Sigmoid colon (tissue), 7 donors: ENCODE data around the gene OPN1SW. TPM values are rescaled to one million over a fixed set of nuclear protein-coding genes. Genes with fewer than 3 reads are reported as not detected.

Experiments used
- DNase-seq: peaks from one replicate; pipeline ENCODE4 v3.0.0-alpha.2; 2019
- H3K27ac ChIP-seq, 4 donors: fragments of 200-600 bp; sonication (generic); one replicate each; pipeline ENCODE4 v1.5.1; 2016 to 2019; ENCODE audit warnings: mild to moderate bottlenecking in 1 of 4
- H3K27me3 ChIP-seq, 3 donors: fragments of 200-600 bp; sonication (generic); one replicate each; pipeline ENCODE4 v1.5.1; 2019; ENCODE audit warnings: mild to moderate bottlenecking in 1 of 3
- H3K36me3 ChIP-seq, 4 donors: fragments of 200-600 bp; sonication (generic); one replicate each; pipeline ENCODE4 v1.5.1; 2016 to 2019
- H3K4me1 ChIP-seq, 4 donors: fragments of 200-600 bp; sonication (generic); one replicate each; pipeline ENCODE4 v1.5.1; 2017 to 2019
- H3K4me3 ChIP-seq, 4 donors: fragments of 200-600 bp; sonication (generic); one replicate each; pipeline ENCODE4 v1.5.1; 2017 to 2019; ENCODE audit warnings: mild to moderate bottlenecking in 2 of 4, moderate library complexity in 1 of 4
- H3K9me3 ChIP-seq, 4 donors: fragments of 200-600 bp in 3 of 4; sonication (generic) in 3 of 4; one replicate each; pipeline versions ENCODE4 v1.5.1 to v1.6.1; 2013 to 2019
- CTCF ChIP-seq, 4 experiments: fragments of 450-650 bp in 3 of 4; fragments of 200-600 bp in 1 of 4; IDR thresholded peaks; one replicate each; pipeline ENCODE4 v1.5.1; 2016 to 2019; ENCODE audit warnings: antibody characterized with exemption in 4 of 4, mild to moderate bottlenecking in 3 of 4, moderate library complexity in 2 of 4
- EP300 ChIP-seq, 4 donors: sonication (generic); formaldehyde crosslinking; IDR thresholded peaks; one replicate each; pipeline ENCODE4 v1.6.1; 2017; ENCODE audit warnings: antibody characterized with exemption in 4 of 4
- POLR2A ChIP-seq, 2 donors: fragments of 450-650 bp; IDR thresholded peaks; one replicate each; pipeline ENCODE4 v1.6.1; 2016; ENCODE audit warnings: antibody characterized with exemption in 2 of 2, mild to moderate bottlenecking in 2 of 2, moderate library complexity in 2 of 2
- POLR2AphosphoS5 ChIP-seq, 4 donors: sonication (generic); formaldehyde crosslinking; IDR thresholded peaks; one replicate each; pipeline ENCODE4 v1.6.1; 2017; ENCODE audit warnings: antibody characterized with exemption in 4 of 4
- WGBS, 2 donors: extraction: QIAGEN DNeasy Blood & Tissue Kit; methylation state at CpG; one replicate each; pipeline ENCODE4 v1.1.7; 2013; 5-methylcytosine and 5-hydroxymethylcytosine counted together
- intact Hi-C: fragments of 100-400 bp; cut with DNase I; formaldehyde crosslinking; loops from one replicate; pipeline ENCODE4 v1.15.1; 2023
- polyA plus RNA-seq, 3 donors: library from polyadenylated mRNA; stranded (reverse); fragments of 200-250 nt; gene quantifications; one replicate each; pipeline ENCODE4 v1.2.3, GENCODE V29; 2013
- total RNA-seq, 4 donors: library from RNA; depleted of rRNA; stranded (reverse); fragments of >200 nt; gene quantifications; one replicate each; pipeline ENCODE4 v1.1.0, GENCODE V29; 2016
- donor health status: healthy with polysubstance abuse.
- donor health status: Bipolar disorder and iron deficiency.
- donor health status: healthy.

The OPN1SW gene
- total and polyA plus RNA-seq, 7 donors, result not detected

GRCh38 chr7:128801667-128802418 lies 26.2 kb upstream of the OPN1SW start:
- H3K27me3 ChIP-seq, result no peaks in the 10 kb centered on the region
- H3K27ac ChIP-seq, result no peak overlapping the region
- 78 to 87% methylated on average over 2 of the region's 2 CpGs for WGBS, 2 donors
- H3K36me3 ChIP-seq, result peaks cover 0 to 49% (median 18%) of the 10 kb centered on the region in 4 donors
- TF ChIP-seq CTCF (IDR thresholded peaks at IDR 0.05), result no peak
- TF ChIP-seq POLR2A (IDR thresholded peaks at IDR 0.05), result no peak
- no peak for TF ChIP-seq EP300 (IDR thresholded peaks at IDR 0.05)
- no peak for TF ChIP-seq POLR2AphosphoS5 (IDR thresholded peaks at IDR 0.05)
- no peak overlapping the region for H3K4me3 ChIP-seq
- intact Hi-C loops, result no loop called here
- H3K9me3 ChIP-seq, result no peaks in the 10 kb centered on the region
- DNase-seq, result no peak
- H3K4me1 ChIP-seq, result no peaks in the 10 kb centered on the region

DNA sequence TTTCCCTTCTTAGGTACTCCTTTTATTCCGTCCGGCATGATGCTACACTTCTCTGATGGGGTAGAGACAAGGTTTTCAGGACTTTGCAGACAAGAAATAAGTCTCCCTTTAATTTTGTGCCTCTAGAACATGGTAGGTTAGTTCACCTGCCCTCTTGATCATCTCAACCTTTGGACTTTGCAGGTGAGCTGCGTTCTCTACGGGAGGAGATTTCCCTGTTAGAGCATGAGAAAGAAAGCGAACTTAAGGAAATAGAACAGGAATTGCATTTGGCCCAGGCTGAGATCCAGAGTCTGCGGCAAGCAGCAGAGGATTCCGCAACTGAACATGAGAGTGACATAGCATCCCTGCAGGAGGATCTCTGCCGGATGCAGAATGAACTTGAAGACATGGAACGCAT lies 25.4 kb upstream of the OPN1SW start:
- no peak for DNase-seq
- intact Hi-C loops, result no loop called here
- TF ChIP-seq POLR2AphosphoS5 (IDR thresholded peaks at IDR 0.05) (no peak), POLR2A (IDR thresholded peaks at IDR 0.05) (no peak), CTCF (IDR thresholded peaks at IDR 0.05) (no peak), EP300 (IDR thresholded peaks at IDR 0.05) (no peak)
- Histone ChIP-seq H3K27me3 (no peaks in the 10 kb centered on the region), H3K36me3 (peaks cover 0 to 41% (median 14%) of the 10 kb centered on the region in 4 donors), H3K4me3 (no peak overlapping the region), H3K4me1 (no peaks in the 10 kb centered on the region), H3K9me3 (no peaks in the 10 kb centered on the region), H3K27ac (no peak overlapping the region)
- WGBS, 2 donors, result 32 to 77% methylated on average over 9 of the region's 9 CpGs

DNA sequence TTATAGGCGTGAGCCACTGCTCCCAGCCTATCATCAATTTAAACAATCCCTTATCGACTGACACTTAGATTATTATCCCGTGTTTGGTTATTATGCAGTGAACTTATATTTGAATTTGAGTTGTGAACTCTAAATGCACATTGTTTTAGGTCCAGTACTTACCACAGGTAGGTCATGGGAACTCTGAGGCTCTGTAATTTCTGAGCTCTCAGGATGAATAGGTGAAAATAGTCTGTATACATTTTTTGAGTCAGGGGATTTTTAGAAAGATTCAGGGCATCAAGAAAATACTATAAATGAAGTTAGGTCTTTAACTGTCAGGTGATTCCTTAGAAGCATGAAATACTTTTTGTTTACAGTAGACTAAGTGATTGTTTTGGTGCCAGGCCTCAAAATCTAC lies 25.0 kb upstream of the OPN1SW start:
- Histone ChIP-seq H3K27me3 (no peaks in the 10 kb centered on the region), H3K9me3 (no peaks in the 10 kb centered on the region), H3K4me3 (no peak overlapping the region), H3K36me3 (peaks cover 0 to 37% (median 10%) of the 10 kb centered on the region in 4 donors), H3K27ac (no peak overlapping the region), H3K4me1 (no peaks in the 10 kb centered on the region)
- WGBS, 2 donors, result 81 to 91% methylated on average over 3 of the region's 3 CpGs
- TF ChIP-seq POLR2AphosphoS5 (IDR thresholded peaks at IDR 0.05) (no peak), EP300 (IDR thresholded peaks at IDR 0.05) (no peak), CTCF (IDR thresholded peaks at IDR 0.05) (no peak), POLR2A (IDR thresholded peaks at IDR 0.05) (no peak)
- no peak for DNase-seq
- intact Hi-C loops, result no loop called here

GRCh38 chr7:128799451-128799850 lies 23.9 kb upstream of the OPN1SW start:
- no peaks in the 10 kb centered on the region for H3K9me3 ChIP-seq
- 74% methylated on average over 2 of the region's 2 CpGs for WGBS, 2 donors
- intact Hi-C loops, result no loop called here

More at GRCh38 chr7:128799451-128799850, 23.9 kb upstream of the OPN1SW start:
- TF ChIP-seq CTCF (IDR thresholded peaks at IDR 0.05) (no peak), EP300 (IDR thresholded peaks at IDR 0.05) (no peak), POLR2AphosphoS5 (IDR thresholded peaks at IDR 0.05) (no peak), POLR2A (IDR thresholded peaks at IDR 0.05) (no peak)
- Histone ChIP-seq H3K36me3 (peaks cover 0 to 31% (median 0%) of the 10 kb centered on the region in 4 donors), H3K27ac (no peak overlapping the region), H3K4me3 (no peak overlapping the region), H3K27me3 (no peaks in the 10 kb centered on the region), H3K4me1 (peaks cover 0 to 6% (median 0%) of the 10 kb centered on the region in 4 donors)
- DNase-seq, result no peak
